T-helper 1 cell treated with Interleukin-12 subunit alpha and Interleukin-12 subunit beta and Interleukin-4 antibody, amounts not matched to agents 30 ng/mL and 1 ng/mL, for 36 hours (primary cell): ENCODE results near the gene P2RY10. TPM values are rescaled to one million over a fixed set of nuclear protein-coding genes. Genes with fewer than 3 reads are reported as not detected.

Source experiments
- total RNA-seq: library from RNA; stranded (reverse); gene quantifications from 2 replicates; pipeline ENCODE4 v1.2.3, GENCODE V29; 2022

Gene P2RY10
- total RNA-seq, 1 donor from 2014 or later: 64.1 TPM

Other genes with a start within 250 kb of the P2RY10 start
- not detected in 2 replicates for gene LPAR4, start 197.7 kb upstream of the P2RY10 start, total RNA-seq
- 41.6 and 42.5 TPM in 2 replicates for gene GPR174, start 199.3 kb downstream of the P2RY10 start, total RNA-seq